HK-2 (cell line): ENCODE results near the gene LRRC4C.
"Not testable (repeated sequence)": the region's sequence is repeated elsewhere in the genome, so short reads cannot be mapped to it uniquely, and the experiment has no call there.

ENCODE experiments used
- DNase-seq: peaks from one replicate; pipeline ENCODE4 v3.0.0-alpha.2; 2018; ENCODE audit not compliant: unreplicated experiment

Gene LRRC4C

GRCh38 chr11:40235841-40236240 is 1223.6 kb downstream of the LRRC4C start:
- no peak for DNase-seq

- DNase-seq: no peak
Measured at GRCh38 chr11:40230821-40231220, 1228.6 kb downstream of the LRRC4C start.

GRCh38 chr11:40228662-40229061 is 1230.8 kb downstream of the LRRC4C start:
- DNase-seq: no peak

- no peak for DNase-seq
Measured at GRCh38 chr11:40227730-40228129, 1231.7 kb downstream of the LRRC4C start.

- DNase-seq: no peak
Measured at GRCh38 chr11:40226654-40227053, 1232.8 kb downstream of the LRRC4C start.

GRCh38 chr11:40223596-40224330 is 1235.7 kb downstream of the LRRC4C start:
- DNase-seq: no peak

GRCh38 chr11:40219401-40219800 is 1240.1 kb downstream of the LRRC4C start:
- DNase-seq: no peak

GRCh38 chr11:40215556-40215955 is 1243.9 kb downstream of the LRRC4C start:
- DNase-seq: no peak

GRCh38 chr11:40207416-40207815 is 1252.0 kb downstream of the LRRC4C start:
- DNase-seq: no peak

- no peak for DNase-seq
Measured at GRCh38 chr11:40204228-40204627, 1255.2 kb downstream of the LRRC4C start.

- no peak for DNase-seq
Measured at GRCh38 chr11:40203606-40204005, 1255.8 kb downstream of the LRRC4C start.

- DNase-seq: no peak
Measured at GRCh38 chr11:40202589-40203270, 1256.7 kb downstream of the LRRC4C start.

- DNase-seq: not testable (repeated sequence)
Measured at GRCh38 chr11:40192590-40192989, 1266.9 kb downstream of the LRRC4C start.

GRCh38 chr11:40190294-40190693 is 1269.2 kb downstream of the LRRC4C start:
- no peak for DNase-seq

- DNase-seq: no peak
Measured at GRCh38 chr11:40188848-40189247, 1270.6 kb downstream of the LRRC4C start.

GRCh38 chr11:40187295-40187694 is 1272.2 kb downstream of the LRRC4C start:
- no peak for DNase-seq

- no peak for DNase-seq
Measured at GRCh38 chr11:40186437-40187263, 1272.8 kb downstream of the LRRC4C start.

GRCh38 chr11:40185793-40186192 is 1273.7 kb downstream of the LRRC4C start:
- no peak for DNase-seq

GRCh38 chr11:40183073-40184064 is 1276.1 kb downstream of the LRRC4C start:
- DNase-seq: no peak

GRCh38 chr11:40179541-40179940 is 1279.9 kb downstream of the LRRC4C start:
- no peak for DNase-seq

GRCh38 chr11:40178470-40178869 is 1281.0 kb downstream of the LRRC4C start:
- DNase-seq: no peak
